HAP-1 (cell line): Measurements from ENCODE around the gene CA10.

Source experiments
- DNase-seq, 2 experiments: peaks; one replicate each; pipeline ENCODE4 v3.0.0-alpha.2; 2016 to 2020; ENCODE audit warnings: low spot score in 2 of 2
- H3K27me3 ChIP-seq: fragments of 250-450 bp; sonication (Bioruptor Pico); 2 replicates; pipeline ENCODE4 v1.5.1; 2020; ENCODE audit warnings: low read depth, mild to moderate bottlenecking, moderate library complexity
- H3K36me3 ChIP-seq: fragments of 250-450 bp; sonication (Bioruptor Pico); replicated peaks from 2 replicates; pipeline ENCODE4 v1.5.1; 2020; ENCODE audit warnings: mild to moderate bottlenecking
- H3K4me1 ChIP-seq: fragments of 250-450 bp; sonication (Bioruptor Pico); 2 replicates; pipeline ENCODE4 v1.5.1; 2020; ENCODE audit warnings: mild to moderate bottlenecking
- H3K4me3 ChIP-seq: fragments of 250-450 bp; sonication (Bioruptor Pico); 2 replicates; pipeline ENCODE4 v1.5.1; 2020; ENCODE audit warnings: mild to moderate bottlenecking, moderate library complexity
- H3K9me3 ChIP-seq: fragments of 250-450 bp; sonication (Bioruptor Pico); 2 replicates; pipeline ENCODE4 v1.5.1; 2020; ENCODE audit warnings: mild to moderate bottlenecking, moderate library complexity
- in situ Hi-C: fragments of 300-500 bp; cut with MboI; formaldehyde crosslinking; loops from 3 replicates; pipeline ENCODE4 v1.14.3; 2020; ENCODE audit warnings: low sequenced_read_pairs, inconsistent platforms, mixed read lengths

CA10 gene

GRCh38 chr17:51650772-51651171 is 507.7 kb downstream of the CA10 start:
- in situ Hi-C loops, result no loop called here
- DNase-seq, result no peak
- Histone ChIP-seq H3K36me3 (no peaks in the 10 kb centered on the region), H3K4me1 (no peaks in the 10 kb centered on the region), H3K4me3 (no peak overlapping the region), H3K9me3 (no peaks in the 10 kb centered on the region), H3K27me3 (no peaks in the 10 kb centered on the region)

- Histone ChIP-seq H3K4me3 (no peak overlapping the region), H3K4me1 (no peaks in the 10 kb centered on the region), H3K36me3 (no peaks in the 10 kb centered on the region), H3K9me3 (no peaks in the 10 kb centered on the region), H3K27me3 (no peaks in the 10 kb centered on the region)
- in situ Hi-C loops, result no loop called here
- no peak for DNase-seq
Measured at GRCh38 chr17:51650202-51650601, 508.3 kb downstream of the CA10 start.

DNA sequence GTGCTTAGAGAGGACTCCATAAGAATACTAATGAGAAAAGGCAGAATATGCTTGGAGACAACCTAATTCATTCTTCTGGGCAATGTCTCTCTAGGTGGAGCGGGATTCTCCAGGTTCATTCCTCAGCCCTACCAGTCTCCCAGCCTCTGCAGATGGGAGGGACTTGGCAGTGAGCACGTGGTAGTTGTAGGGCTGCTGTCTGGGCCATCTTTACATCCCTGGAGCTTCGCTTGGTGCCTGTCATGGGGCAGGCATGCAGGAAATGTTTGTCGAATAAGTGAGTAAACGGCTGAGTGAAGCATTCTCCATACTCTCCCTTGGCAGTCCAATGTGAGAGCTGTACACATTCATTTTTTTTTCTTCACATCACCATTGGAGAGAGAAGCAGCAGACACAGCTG is 510.7 kb downstream of the CA10 start:
- 0 out of 2 replicates have a peak, but pooled peaks cover 1% of the 10 kb centered on the region for H3K27me3 ChIP-seq
- no peak overlapping the region for H3K4me3 ChIP-seq
- no peaks in the 10 kb centered on the region for H3K4me1 ChIP-seq
- DNase-seq, result no peak
- H3K36me3 ChIP-seq, result no peaks in the 10 kb centered on the region
- in situ Hi-C loops, result no loop called here
- H3K9me3 ChIP-seq, result no peaks in the 10 kb centered on the region

- DNase-seq, result no peak
- H3K9me3 ChIP-seq, result no peaks in the 10 kb centered on the region
- in situ Hi-C loops, result no loop called here
- no peaks in the 10 kb centered on the region for H3K36me3 ChIP-seq
- no peaks in the 10 kb centered on the region for H3K4me1 ChIP-seq
- no peak overlapping the region for H3K4me3 ChIP-seq
- H3K27me3 ChIP-seq, result 0 out of 2 replicates have a peak, but pooled peaks cover 2% of the 10 kb centered on the region
Measured at GRCh38 chr17:51647067-51647466, 511.4 kb downstream of the CA10 start.

- Histone ChIP-seq H3K4me3 (no peak overlapping the region), H3K27me3 (0 out of 2 replicates have a peak, but pooled peaks cover 2% of the 10 kb centered on the region)
- in situ Hi-C loops, result no loop called here
Measured at GRCh38 chr17:51646539-51646938, 512.0 kb downstream of the CA10 start.

DNA sequence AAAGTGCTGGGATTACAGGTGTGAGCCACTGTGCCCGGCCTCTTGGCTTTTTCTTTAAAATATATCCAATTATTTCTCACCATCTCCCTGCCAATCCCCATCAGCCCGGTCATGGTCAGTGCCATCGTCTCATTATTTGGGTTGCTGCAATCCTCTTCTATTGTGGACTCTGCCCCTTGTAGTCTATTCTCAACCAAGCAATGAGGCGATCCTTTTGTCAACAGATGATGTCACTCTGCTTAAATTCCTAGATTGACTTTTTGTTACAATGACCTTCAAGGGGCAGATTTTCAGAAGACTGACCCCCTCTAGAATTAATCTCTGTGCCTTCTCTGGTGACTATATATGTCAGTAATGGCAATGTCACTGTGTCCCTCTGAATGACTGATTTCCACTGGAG is 513.5 kb downstream of the CA10 start:
- no peaks in the 10 kb centered on the region for H3K36me3 ChIP-seq
- H3K9me3 ChIP-seq, result no peaks in the 10 kb centered on the region
- H3K4me1 ChIP-seq, result no peaks in the 10 kb centered on the region
- no peak for DNase-seq
- in situ Hi-C loops, result no loop called here
- H3K27me3 ChIP-seq, result 0 out of 2 replicates have a peak, but pooled peaks cover 2% of the 10 kb centered on the region
- H3K4me3 ChIP-seq, result no peak overlapping the region

More at GRCh38 chr17:51646539-51646938, 512.0 kb downstream of the CA10 start:
- Histone ChIP-seq H3K9me3 (no peaks in the 10 kb centered on the region), H3K4me1 (no peaks in the 10 kb centered on the region), H3K36me3 (no peaks in the 10 kb centered on the region)
- DNase-seq, result no peak

DNA sequence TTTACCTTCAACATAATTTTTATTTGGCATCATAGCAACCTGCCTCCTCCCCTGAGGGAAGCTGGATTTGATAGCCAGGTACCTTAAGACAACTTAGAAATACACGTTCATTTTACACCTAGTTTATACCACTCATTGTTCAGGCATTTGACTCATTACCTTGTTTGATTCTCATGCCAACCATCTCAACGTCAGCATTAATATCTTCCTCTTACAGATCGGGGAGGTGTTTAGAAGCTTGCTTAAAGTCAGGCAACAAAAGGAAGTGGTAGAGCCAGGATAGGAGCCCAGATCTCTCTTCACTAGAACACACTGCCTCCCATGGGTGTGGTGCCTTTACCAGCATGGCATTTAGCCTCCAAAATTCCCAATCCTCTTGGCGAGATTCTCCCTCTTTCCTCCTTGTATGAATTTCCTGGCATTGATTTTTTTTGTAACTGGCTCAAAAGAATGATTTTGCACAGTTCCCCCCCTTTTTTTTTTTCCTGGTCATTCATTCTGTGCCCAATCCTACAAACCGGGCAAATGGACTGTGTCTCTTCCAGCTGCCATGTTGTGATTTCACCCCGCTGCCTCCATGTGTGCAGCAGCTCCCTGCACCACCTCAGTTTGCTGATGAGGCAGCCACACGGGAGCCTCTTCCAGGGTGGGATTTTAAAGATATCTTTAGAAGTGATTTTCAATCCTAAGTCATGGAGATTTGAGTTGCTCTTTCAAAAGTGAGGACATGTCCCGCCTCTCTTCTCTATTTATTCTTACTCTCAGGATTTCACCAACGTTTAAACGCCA is 514.6 kb downstream of the CA10 start:
- H3K36me3 ChIP-seq, result no peaks in the 10 kb centered on the region
- no peaks in the 10 kb centered on the region for H3K4me1 ChIP-seq
- no peak for DNase-seq
- no peaks in the 10 kb centered on the region for H3K9me3 ChIP-seq
- no peak overlapping the region for H3K4me3 ChIP-seq
- in situ Hi-C loops, result no loop called here
- H3K27me3 ChIP-seq, result 0 out of 2 replicates have a peak, but pooled peaks cover 2% of the 10 kb centered on the region

DNA sequence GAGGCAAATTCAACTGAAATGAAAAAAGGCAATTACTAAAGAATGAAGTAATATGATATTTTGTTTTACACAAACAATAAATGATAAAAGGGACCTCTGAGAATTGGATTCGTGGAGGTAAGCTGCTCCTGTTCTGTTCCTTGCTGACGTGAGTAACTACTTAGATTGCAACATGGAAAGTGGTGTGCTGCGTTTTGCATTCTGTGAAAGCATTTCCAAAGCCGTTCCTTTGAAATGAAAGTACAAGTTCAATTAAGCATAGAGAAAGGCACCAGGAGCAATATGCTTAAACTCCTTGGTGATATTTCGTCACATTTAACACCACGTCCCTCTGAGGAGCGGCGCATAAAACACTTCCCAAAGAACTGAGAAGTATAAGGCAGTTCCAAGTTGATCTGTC is 516.5 kb downstream of the CA10 start:
- in situ Hi-C loops, result no loop called here
- Histone ChIP-seq H3K27me3 (0 out of 2 replicates have a peak, but pooled peaks cover 2% of the 10 kb centered on the region), H3K4me3 (no peak overlapping the region), H3K9me3 (no peaks in the 10 kb centered on the region), H3K36me3 (no peaks in the 10 kb centered on the region), H3K4me1 (no peaks in the 10 kb centered on the region)
- DNase-seq, result no peak

DNA sequence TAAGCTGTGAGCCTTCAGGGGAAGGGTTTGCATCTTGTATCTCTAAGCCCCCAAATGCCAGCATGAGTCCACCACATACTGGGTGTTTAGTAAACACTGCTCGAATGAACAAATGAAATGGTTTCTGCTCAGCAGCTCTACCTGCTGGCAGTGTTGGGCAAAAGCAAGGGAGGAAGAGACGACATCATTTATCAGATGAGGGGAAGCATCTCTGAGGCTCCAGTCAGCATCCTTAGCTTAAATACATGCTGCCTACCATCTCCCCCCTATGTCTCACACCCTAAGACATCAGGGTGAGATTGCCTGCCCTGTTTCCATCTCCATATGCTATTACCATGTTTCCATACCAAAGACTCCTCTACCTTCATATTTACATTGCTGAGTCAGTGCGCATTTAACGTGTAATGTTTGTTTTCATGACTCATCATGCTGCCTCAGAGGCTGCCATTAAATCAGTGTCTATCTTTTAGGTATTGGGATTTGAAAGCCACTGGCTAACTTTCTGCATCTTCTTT is 518.3 kb downstream of the CA10 start:
- DNase-seq, result peak; percentile 19 to 31
- H3K4me3 ChIP-seq, result no peak overlapping the region
- H3K4me1 ChIP-seq, result no peaks in the 10 kb centered on the region
- in situ Hi-C loops, result no loop called here
- no peaks in the 10 kb centered on the region for H3K9me3 ChIP-seq
- H3K27me3 ChIP-seq, result 0 out of 2 replicates have a peak, but pooled peaks cover 2% of the 10 kb centered on the region
- no peaks in the 10 kb centered on the region for H3K36me3 ChIP-seq

GRCh38 chr17:51638971-51639370 is 519.5 kb downstream of the CA10 start:
- H3K36me3 ChIP-seq, result no peaks in the 10 kb centered on the region
- no peaks in the 10 kb centered on the region for H3K4me1 ChIP-seq
- in situ Hi-C loops, result no loop called here
- no peak for DNase-seq
- no peak overlapping the region for H3K4me3 ChIP-seq
- no peaks in the 10 kb centered on the region for H3K9me3 ChIP-seq
- H3K27me3 ChIP-seq, result 0 out of 2 replicates have a peak, but pooled peaks cover 2% of the 10 kb centered on the region

DNA sequence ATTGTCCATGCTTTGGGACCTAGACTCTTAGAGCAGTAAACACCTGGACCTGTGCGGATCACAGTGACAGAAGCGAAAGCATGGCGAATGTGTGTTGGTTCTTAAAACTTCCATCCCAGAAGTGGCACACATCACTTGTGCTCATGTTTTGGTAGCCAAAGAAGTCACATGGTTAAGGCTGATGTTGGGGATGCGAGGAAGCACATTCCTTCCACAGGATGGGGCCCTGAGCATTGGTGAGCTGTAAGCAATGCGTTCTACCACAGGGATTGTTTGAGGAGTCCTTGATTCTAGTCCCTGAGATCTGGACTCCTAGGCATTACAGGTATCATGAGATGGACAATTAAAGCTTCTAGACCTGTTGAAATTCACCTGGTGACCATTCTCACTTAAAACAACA is 522.2 kb downstream of the CA10 start:
- in situ Hi-C loops, result no loop called here
- H3K4me1 ChIP-seq, result no peaks in the 10 kb centered on the region

GRCh38 chr17:51630101-51630671 is 528.3 kb downstream of the CA10 start:
- Histone ChIP-seq H3K27me3 (no peaks in the 10 kb centered on the region), H3K4me1 (no peaks in the 10 kb centered on the region), H3K4me3 (no peak overlapping the region), H3K36me3 (no peaks in the 10 kb centered on the region), H3K9me3 (no peaks in the 10 kb centered on the region)
- in situ Hi-C loops, result no loop called here
- no peak for DNase-seq

More for the DNA sequence above, 522.2 kb downstream of the CA10 start:
- H3K4me3 ChIP-seq, result no peak overlapping the region
- H3K36me3 ChIP-seq, result no peaks in the 10 kb centered on the region
- no peaks in the 10 kb centered on the region for H3K9me3 ChIP-seq
- DNase-seq, result no peak
- H3K27me3 ChIP-seq, result no peaks in the 10 kb centered on the region

DNA sequence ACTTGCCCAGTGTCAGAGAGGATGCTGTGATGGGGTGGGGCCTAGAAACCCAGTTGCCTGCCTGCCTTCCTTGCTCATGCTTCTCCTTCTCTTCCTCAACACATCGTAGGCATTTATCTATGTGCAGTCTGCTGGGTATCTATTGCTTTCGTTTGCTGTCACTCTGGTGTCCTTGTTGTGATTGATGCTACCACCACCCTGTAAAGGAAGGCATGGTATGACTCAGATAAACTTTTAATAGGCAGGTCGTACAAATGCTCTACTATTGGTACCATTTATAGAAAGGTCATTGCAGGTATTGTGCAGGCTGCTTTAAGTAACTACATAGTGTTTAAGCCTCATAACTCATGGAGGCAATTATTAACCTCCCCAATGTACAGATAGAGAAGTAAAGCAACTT is 529.3 kb downstream of the CA10 start:
- no peaks in the 10 kb centered on the region for H3K36me3 ChIP-seq
- in situ Hi-C loops, result no loop called here
- H3K27me3 ChIP-seq, result no peaks in the 10 kb centered on the region
- no peak overlapping the region for H3K4me3 ChIP-seq
- DNase-seq, result no peak
- H3K9me3 ChIP-seq, result no peaks in the 10 kb centered on the region
- H3K4me1 ChIP-seq, result no peaks in the 10 kb centered on the region

DNA sequence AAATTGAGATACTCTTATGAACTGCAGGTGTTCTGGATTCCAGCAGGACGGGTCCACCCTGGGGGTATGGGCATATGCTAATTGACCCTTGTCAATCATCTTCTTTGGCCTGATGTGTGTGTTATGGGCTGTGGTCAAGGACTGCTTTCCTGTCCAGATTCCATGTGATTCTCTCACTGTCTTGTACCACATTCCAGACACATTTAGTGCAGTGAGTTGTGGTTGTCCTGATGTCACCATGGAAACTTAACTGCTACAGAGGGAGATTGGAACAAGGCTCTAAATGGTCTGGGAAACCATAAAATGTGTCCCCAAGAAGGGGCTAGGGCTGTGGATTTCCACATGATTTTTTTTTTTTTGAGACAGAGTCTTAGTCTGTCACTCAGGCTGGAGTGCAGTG is 530.7 kb downstream of the CA10 start:
- no peaks in the 10 kb centered on the region for H3K27me3 ChIP-seq
- no peak for DNase-seq
- in situ Hi-C loops, result no loop called here
- H3K9me3 ChIP-seq, result no peaks in the 10 kb centered on the region
- no peak overlapping the region for H3K4me3 ChIP-seq
- no peaks in the 10 kb centered on the region for H3K36me3 ChIP-seq
- H3K4me1 ChIP-seq, result no peaks in the 10 kb centered on the region
